SK-N-SH (cell line): ENCODE measurements around the gene HS6ST1. TPM values are rescaled to one million over a fixed set of nuclear protein-coding genes. Genes with fewer than 3 reads are reported as not detected.

Experiments used
- CTCF ChIA-PET: fragments of 300-600, 350-600 bp; formaldehyde crosslinking; extraction: SDS; loops from one replicate; lab custom pipeline; 2021; lab: Yijun Ruan, JAX
- POLR2A ChIA-PET: fragments of 350-600 bp; sonication (Branson Sonifier 250); formaldehyde crosslinking; extraction: SDS; loops from one replicate; lab custom pipeline; 2020; ENCODE audit warnings: antibody characterized with exemption, inconsistent platforms; lab: Yijun Ruan, JAX
- DNase-seq: peaks from one replicate; pipeline ENCODE4 v3.0.0; 2012
- H2AFZ ChIP-seq: fragments of 200-600 bp; sonication (generic); 2 replicates; pipeline ENCODE4 v1.8.1; 2016; ENCODE audit warnings: antibody characterized with exemption, mild to moderate bottlenecking, low read depth
- H3F3A ChIP-seq: fragments of 200-600 bp; sonication (generic); replicated peaks from 2 replicates; pipeline ENCODE3; 2016; ENCODE audit warnings: antibody characterized with exemption, mild to moderate bottlenecking; ENCODE audit not compliant: insufficient read depth
- H3K27ac ChIP-seq, 2 experiments: fragments of 200-500 bp in 1 of 2; fragments of 200-600 bp in 1 of 2; sonication (Bioruptor generic) in 1 of 2; sonication (generic), shearing (Covaris generic) in 1 of 2; 2 replicates each; pipeline versions ENCODE4 v1.5.1 to v1.6.1; 2014 to 2016; ENCODE audit warnings: low read depth in 2 of 2, inconsistent platforms in 1 of 2, low read length in 1 of 2, mild to moderate bottlenecking in 1 of 2, mixed read lengths in 1 of 2
- H3K27me3 ChIP-seq: fragments of 200-600 bp; sonication (generic), shearing (Covaris generic); 2 replicates; pipeline ENCODE4 v1.6.1; 2016; ENCODE audit warnings: mixed run types; ENCODE audit not compliant: insufficient read depth
- H3K36me3 ChIP-seq, 2 experiments: fragments of 200-500 bp in 1 of 2; fragments of 200-600 bp in 1 of 2; sonication (Bioruptor generic) in 1 of 2; sonication (generic) in 1 of 2; replicated peaks in 1 of 2; 2 replicates each; pipeline versions ENCODE3 to v1.5.1; 2014 to 2016; ENCODE audit warnings: low read length in 1 of 2, mild to moderate bottlenecking in 1 of 2; ENCODE audit not compliant: insufficient read depth in 2 of 2, control insufficient read depth in 1 of 2
- H3K4me1 ChIP-seq, 2 experiments: fragments of 200-500 bp in 1 of 2; fragments of 200-600 bp in 1 of 2; sonication (Bioruptor generic) in 1 of 2; sonication (generic), shearing (Covaris generic) in 1 of 2; 2 replicates each; pipeline versions ENCODE4 v1.5.1 to v1.6.1; 2014 to 2016; ENCODE audit warnings: low read depth in 1 of 2, low read length in 1 of 2, mixed run types in 1 of 2; ENCODE audit not compliant: insufficient read depth in 2 of 2, control insufficient read depth in 1 of 2
- H3K4me2 ChIP-seq: fragments of 200-600 bp; sonication (generic), shearing (Covaris generic); 2 replicates; pipeline ENCODE4 v1.6.1; 2017; ENCODE audit warnings: mixed run types
- H3K4me3 ChIP-seq, 2 experiments: fragments of 200-500 bp in 1 of 2; fragments of 200-600 bp in 1 of 2; sonication (Bioruptor generic) in 1 of 2; sonication (generic), shearing (Covaris generic) in 1 of 2; 2 replicates each; pipeline versions ENCODE4 v1.5.1 to v1.8.1; 2014 to 2016; ENCODE audit warnings: low read depth in 2 of 2, inconsistent platforms in 1 of 2, low read length in 1 of 2, mild to moderate bottlenecking in 1 of 2, mixed read lengths in 1 of 2, moderate library complexity in 1 of 2
- H3K79me2 ChIP-seq: fragments of 200-600 bp; sonication (generic); 2 replicates; pipeline ENCODE4 v1.8.1; 2017; ENCODE audit warnings: mild to moderate bottlenecking; ENCODE audit not compliant: insufficient read depth
- H3K9ac ChIP-seq: fragments of 200-600 bp; sonication (generic); 2 replicates; pipeline ENCODE4 v1.6.1; 2017; ENCODE audit warnings: mixed run types
- H3K9me2 ChIP-seq: fragments of 200-600 bp; sonication (generic); 2 replicates; pipeline ENCODE4 v1.6.1; 2017; ENCODE audit warnings: mixed run types
- H3K9me3 ChIP-seq: fragments of 200-600 bp; sonication (generic); 2 replicates; pipeline ENCODE4 v1.6.1; 2017; ENCODE audit warnings: mixed run types, mild to moderate bottlenecking, moderate library complexity
- H4K20me1 ChIP-seq: fragments of 200-600 bp; sonication (generic); 2 replicates; pipeline ENCODE4 v1.6.1; 2017; ENCODE audit warnings: mild to moderate bottlenecking, mixed run types; ENCODE audit not compliant: insufficient read depth
- ELF1 ChIP-seq: IDR thresholded peaks from 2 replicates; pipeline ENCODE4 v1.4.0; 2012
- EP300 ChIP-seq, 2 experiments: IDR thresholded peaks; 2 replicates each; pipeline versions ENCODE4 v1.4.0 to v1.6.1; 2012; ENCODE audit warnings: borderline replicate concordance in 1 of 2, low read depth in 1 of 2, low read length in 1 of 2
- GABPA ChIP-seq: IDR thresholded peaks from 2 replicates; pipeline ENCODE4 v1.4.0; 2012; ENCODE audit warnings: low read depth, mild to moderate bottlenecking
- GATA2 ChIP-seq: sonication (generic); formaldehyde crosslinking; IDR thresholded peaks from 2 replicates; pipeline ENCODE4 v1.5.0; 2020; ENCODE audit warnings: mild to moderate bottlenecking, missing genetic modification reagents
- POLR2AphosphoS5 ChIP-seq: IDR thresholded peaks from 2 replicates; pipeline ENCODE4 v1.6.1; 2012; ENCODE audit warnings: low read depth, low read length
- RAD21 ChIP-seq: IDR thresholded peaks from 2 replicates; pipeline ENCODE4 v1.6.1; 2012; ENCODE audit warnings: mild to moderate bottlenecking, low read length
- RXRA ChIP-seq: IDR thresholded peaks from 2 replicates; pipeline ENCODE4 v1.4.0; 2012; ENCODE audit warnings: low read depth, mild to moderate bottlenecking, borderline replicate concordance
- SIN3A ChIP-seq: IDR thresholded peaks from 2 replicates; pipeline ENCODE4 v1.6.1; 2012; ENCODE audit warnings: low read depth, mild to moderate bottlenecking, low read length, moderate library complexity, borderline replicate concordance
- TAF1 ChIP-seq: IDR thresholded peaks from 2 replicates; pipeline ENCODE4 v1.6.1; 2012; ENCODE audit warnings: low read depth, mild to moderate bottlenecking, low read length, moderate library complexity, borderline replicate concordance
- TCF12 ChIP-seq: IDR thresholded peaks from 2 replicates; pipeline ENCODE4 v1.4.0; 2012
- TEAD4 ChIP-seq: IDR thresholded peaks from 2 replicates; pipeline ENCODE4 v1.4.0; 2012; ENCODE audit warnings: mild to moderate bottlenecking, borderline replicate concordance; ENCODE audit not compliant: insufficient read depth
- WGBS: methylation state at CpG from one replicate; pipeline ENCODE4 v1.1.6; 2017; ENCODE audit warnings: low lambda C conversion rate; 5-methylcytosine and 5-hydroxymethylcytosine counted together
- polyA plus RNA-seq, 3 experiments: library from polyadenylated mRNA; depleted of rRNA; stranded (reverse); fragments of >200 nt; gene quantifications; 2 replicates each; pipeline ENCODE4 v1.2.3, GENCODE V29; 2012
- TF ChIP-seq, protein P1 (sequence below): IDR thresholded peaks from 2 replicates; pipeline ENCODE4 v1.4.0; 2012; ENCODE audit warnings: low read depth
- TF ChIP-seq, protein P2 (sequence below): IDR thresholded peaks from 2 replicates; pipeline ENCODE4 v1.4.0; 2012; ENCODE audit warnings: low read depth, borderline replicate concordance
- TF ChIP-seq, protein P3 (sequence below): fragments of 200-600 bp; sonication (generic); IDR thresholded peaks from 2 replicates; pipeline ENCODE4 v1.6.1; 2017; ENCODE audit warnings: antibody characterized with exemption, mild to moderate bottlenecking, moderate library complexity
- TF ChIP-seq, protein P4 (sequence below): IDR thresholded peaks from 2 replicates; pipeline ENCODE4 v1.6.1; 2012; ENCODE audit warnings: mild to moderate bottlenecking, low read depth, low read length, moderate library complexity

Gene HS6ST1
- polyA plus RNA-seq, 1 of the 3 experiments (the other 2 are of a cell fraction): 5.9 TPM

GRCh38 chr2:128237081-128237534 is 81.6 kb downstream of the HS6ST1 start:
- Histone ChIP-seq H3K79me2 (no peaks in the 10 kb centered on the region), H3K4me2 (0 out of 2 replicates have a peak overlapping the region, but pooled peaks have one; percentile 35), H3K4me1 (peaks cover 2 to 4% of the 10 kb centered on the region in 2 experiments; a peak in 1 of 4 replicates), H4K20me1 (no peaks in the 10 kb centered on the region), H3K27ac (peak overlapping the region in 1 of 2 experiments; percentile 40; a peak in 1 of 4 replicates), H3K9me3 (no peaks in the 10 kb centered on the region), H3K9ac (no peak overlapping the region), H3K36me3 (no peaks in the 10 kb centered on the region), H3K27me3 (no peaks in the 10 kb centered on the region; the same call in 1 of the 2 replicates), H3K4me3 (no peak overlapping the region), H2AFZ (no peak overlapping the region), H3K9me2 (no peaks in the 10 kb centered on the region), H3F3A (peaks cover 13% of the 10 kb centered on the region)
- TF ChIP-seq RAD21 (no peak), GABPA (no peak), SIN3A (no peak), RXRA (no peak), TCF12 (no peak), ELF1 (no peak), TAF1 (no peak), TEAD4 (no peak), GATA2 (CRISPR knock-in tag) (no peak), EP300 (IDR thresholded peaks at IDR 0.05; ENCODE audit: borderline replicate concordance in 1 of 2, low read depth in 1 of 2, low read length in 1 of 2) (no peak), POLR2AphosphoS5 (no peak)
- TF ChIP-seq, protein P1, sequence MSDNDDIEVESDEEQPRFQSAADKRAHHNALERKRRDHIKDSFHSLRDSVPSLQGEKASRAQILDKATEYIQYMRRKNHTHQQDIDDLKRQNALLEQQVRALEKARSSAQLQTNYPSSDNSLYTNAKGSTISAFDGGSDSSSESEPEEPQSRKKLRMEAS: no peak
- TF ChIP-seq, protein P2, sequence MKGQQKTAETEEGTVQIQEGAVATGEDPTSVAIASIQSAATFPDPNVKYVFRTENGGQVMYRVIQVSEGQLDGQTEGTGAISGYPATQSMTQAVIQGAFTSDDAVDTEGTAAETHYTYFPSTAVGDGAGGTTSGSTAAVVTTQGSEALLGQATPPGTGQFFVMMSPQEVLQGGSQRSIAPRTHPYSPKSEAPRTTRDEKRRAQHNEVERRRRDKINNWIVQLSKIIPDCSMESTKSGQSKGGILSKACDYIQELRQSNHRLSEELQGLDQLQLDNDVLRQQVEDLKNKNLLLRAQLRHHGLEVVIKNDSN: no peak
- TF ChIP-seq, protein P3, sequence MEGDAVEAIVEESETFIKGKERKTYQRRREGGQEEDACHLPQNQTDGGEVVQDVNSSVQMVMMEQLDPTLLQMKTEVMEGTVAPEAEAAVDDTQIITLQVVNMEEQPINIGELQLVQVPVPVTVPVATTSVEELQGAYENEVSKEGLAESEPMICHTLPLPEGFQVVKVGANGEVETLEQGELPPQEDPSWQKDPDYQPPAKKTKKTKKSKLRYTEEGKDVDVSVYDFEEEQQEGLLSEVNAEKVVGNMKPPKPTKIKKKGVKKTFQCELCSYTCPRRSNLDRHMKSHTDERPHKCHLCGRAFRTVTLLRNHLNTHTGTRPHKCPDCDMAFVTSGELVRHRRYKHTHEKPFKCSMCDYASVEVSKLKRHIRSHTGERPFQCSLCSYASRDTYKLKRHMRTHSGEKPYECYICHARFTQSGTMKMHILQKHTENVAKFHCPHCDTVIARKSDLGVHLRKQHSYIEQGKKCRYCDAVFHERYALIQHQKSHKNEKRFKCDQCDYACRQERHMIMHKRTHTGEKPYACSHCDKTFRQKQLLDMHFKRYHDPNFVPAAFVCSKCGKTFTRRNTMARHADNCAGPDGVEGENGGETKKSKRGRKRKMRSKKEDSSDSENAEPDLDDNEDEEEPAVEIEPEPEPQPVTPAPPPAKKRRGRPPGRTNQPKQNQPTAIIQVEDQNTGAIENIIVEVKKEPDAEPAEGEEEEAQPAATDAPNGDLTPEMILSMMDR: no peak
- TF ChIP-seq, protein P4, sequence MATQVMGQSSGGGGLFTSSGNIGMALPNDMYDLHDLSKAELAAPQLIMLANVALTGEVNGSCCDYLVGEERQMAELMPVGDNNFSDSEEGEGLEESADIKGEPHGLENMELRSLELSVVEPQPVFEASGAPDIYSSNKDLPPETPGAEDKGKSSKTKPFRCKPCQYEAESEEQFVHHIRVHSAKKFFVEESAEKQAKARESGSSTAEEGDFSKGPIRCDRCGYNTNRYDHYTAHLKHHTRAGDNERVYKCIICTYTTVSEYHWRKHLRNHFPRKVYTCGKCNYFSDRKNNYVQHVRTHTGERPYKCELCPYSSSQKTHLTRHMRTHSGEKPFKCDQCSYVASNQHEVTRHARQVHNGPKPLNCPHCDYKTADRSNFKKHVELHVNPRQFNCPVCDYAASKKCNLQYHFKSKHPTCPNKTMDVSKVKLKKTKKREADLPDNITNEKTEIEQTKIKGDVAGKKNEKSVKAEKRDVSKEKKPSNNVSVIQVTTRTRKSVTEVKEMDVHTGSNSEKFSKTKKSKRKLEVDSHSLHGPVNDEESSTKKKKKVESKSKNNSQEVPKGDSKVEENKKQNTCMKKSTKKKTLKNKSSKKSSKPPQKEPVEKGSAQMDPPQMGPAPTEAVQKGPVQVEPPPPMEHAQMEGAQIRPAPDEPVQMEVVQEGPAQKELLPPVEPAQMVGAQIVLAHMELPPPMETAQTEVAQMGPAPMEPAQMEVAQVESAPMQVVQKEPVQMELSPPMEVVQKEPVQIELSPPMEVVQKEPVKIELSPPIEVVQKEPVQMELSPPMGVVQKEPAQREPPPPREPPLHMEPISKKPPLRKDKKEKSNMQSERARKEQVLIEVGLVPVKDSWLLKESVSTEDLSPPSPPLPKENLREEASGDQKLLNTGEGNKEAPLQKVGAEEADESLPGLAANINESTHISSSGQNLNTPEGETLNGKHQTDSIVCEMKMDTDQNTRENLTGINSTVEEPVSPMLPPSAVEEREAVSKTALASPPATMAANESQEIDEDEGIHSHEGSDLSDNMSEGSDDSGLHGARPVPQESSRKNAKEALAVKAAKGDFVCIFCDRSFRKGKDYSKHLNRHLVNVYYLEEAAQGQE: no peak
- WGBS: 65% methylated on average over 2 of the region's 2 CpGs
- ChIA-PET POLR2A (no interaction called here), CTCF (interaction anchor here (0.8 to 8.2 kb wide), 3 partner anchors 46 to 173 kb away, joined by 3 to 69 read pairs (median 3); no protein-coding TSS in a partner anchor)
- DNase-seq: no peak
